LHCN-M2 (cell line): ENCODE data around the gene EME1. TPM values are rescaled to one million over a fixed set of nuclear protein-coding genes. Genes with fewer than 3 reads are reported as not detected.
"Not testable (repeated sequence)": the region's sequence is repeated elsewhere in the genome, so short reads cannot be mapped to it uniquely, and the experiment has no call there.

Experiments
- DNase-seq: peaks from one replicate; pipeline ENCODE4 v3.0.0-alpha.2; 2012; ENCODE audit warnings: low read depth
- total RNA-seq: library from RNA; depleted of rRNA; stranded (reverse); fragments of >200 nt; gene quantifications from 2 replicates; pipeline ENCODE4 v1.2.3, GENCODE V29; 2014; rRNA removed

EME1 gene
- total RNA-seq, 1 experiment from 2014 or later = 13.9 TPM

DNA sequence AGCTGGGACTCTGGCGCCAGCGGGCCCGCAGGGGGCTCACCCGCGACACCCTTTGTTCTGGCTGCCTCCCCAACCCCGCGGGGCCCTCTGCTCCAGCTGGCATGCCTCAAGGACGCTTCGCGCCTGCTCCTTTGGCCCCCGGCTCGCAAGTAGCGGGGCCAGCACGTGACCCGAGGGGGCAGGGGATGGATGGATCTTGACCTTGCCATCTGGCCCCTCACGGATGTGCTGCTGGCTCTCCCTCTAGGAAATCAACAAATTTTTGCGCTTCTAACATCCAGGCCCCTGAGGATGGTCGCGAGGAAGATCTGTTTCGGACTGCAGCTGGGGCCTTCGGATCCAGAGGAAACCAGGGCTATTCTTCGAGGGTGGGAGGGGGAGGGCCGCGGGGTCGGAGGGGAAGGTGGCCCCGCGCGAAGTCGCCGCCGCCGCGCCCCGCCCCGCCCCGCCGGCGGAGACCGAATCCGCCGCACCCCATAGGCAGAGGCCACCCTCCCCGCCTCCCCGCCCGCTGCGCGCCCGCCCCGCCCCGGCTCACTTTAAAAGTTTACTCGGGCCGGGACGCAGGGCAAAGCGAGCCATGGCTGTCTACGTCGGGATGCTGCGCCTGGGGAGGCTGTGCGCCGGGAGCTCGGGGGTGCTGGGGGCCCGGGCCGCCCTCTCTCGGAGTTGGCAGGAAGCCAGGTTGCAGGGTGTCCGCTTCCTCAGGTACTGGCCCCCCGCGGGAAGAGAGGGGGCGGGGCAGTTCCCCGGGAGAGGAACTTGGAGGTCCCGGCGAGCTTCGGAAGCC is 52.8 kb downstream of the EME1 start, which contains the start of gene ACSF2:
Gene ACSF2 (plus strand): TSS at position 537 of the 790 bp plus-strand sequence. CDS start 44 bp downstream, at position 581.
- DNase-seq = peak; percentile 43

GRCh38 chr17:50426472-50426782 is 53.4 kb downstream of the EME1 start:
- DNase-seq = no peak

GRCh38 chr17:50426814-50427787 is 54.1 kb downstream of the EME1 start:
- DNase-seq = peak; percentile 19

GRCh38 chr17:50428126-50428525 is 55.1 kb downstream of the EME1 start:
- DNase-seq = not testable (repeated sequence)

DNA sequence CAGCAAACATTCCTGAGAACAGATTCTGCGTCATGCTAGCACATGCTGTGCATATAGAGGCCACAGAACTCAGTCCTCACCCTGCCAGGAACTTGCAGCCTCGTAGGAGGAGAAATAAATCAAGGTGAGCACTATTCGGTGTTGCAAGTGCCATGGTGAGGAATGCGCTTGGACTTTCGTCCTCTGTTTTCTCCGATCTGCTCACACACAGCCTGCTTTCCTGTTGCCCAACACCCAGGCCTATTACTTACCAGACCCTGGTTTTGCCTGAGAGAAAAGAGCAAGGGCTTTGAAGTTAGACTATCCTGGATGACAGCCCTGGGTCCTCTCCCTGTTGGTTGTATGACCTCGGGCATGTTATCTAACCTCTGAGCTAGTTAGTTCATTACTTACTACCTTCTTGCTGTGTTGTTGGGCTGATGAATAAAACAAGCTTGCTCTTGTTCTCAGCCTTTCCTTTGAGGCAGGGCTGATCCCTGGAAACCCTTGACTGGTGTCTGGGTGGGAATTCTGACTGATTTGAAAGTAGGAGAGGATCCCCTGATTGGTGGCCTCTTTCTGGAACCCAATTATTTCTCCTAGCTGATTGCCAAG is 55.9 kb downstream of the EME1 start:
- no peak for DNase-seq

GRCh38 chr17:50429793-50430192 is 56.8 kb downstream of the EME1 start:
- no peak for DNase-seq

Other genes with a start within 250 kb of the EME1 start
- 1.1 and 1.6 TPM in 2 replicates for gene SAMD14, start 243.1 kb upstream of the EME1 start, total RNA-seq
- 40.6 and 42.7 TPM in 2 replicates for gene PPP1R9B, start 222.6 kb upstream of the EME1 start, total RNA-seq
- gene SGCA, start 207.2 kb upstream of the EME1 start, total RNA-seq = 200 and 207 TPM in 2 replicates
- gene COL1A1, start 171.6 kb upstream of the EME1 start, total RNA-seq = 339 and 356 TPM in 2 replicates
- gene TMEM92, start 98.8 kb upstream of the EME1 start, total RNA-seq = not detected in 2 replicates
- 41.4 and 48.9 TPM in 2 replicates for gene XYLT2, start 27.1 kb upstream of the EME1 start, total RNA-seq
- gene MRPL27, start within 50 bp of the EME1 start, total RNA-seq = 79.4 and 81.1 TPM in 2 replicates
- 165 and 189 TPM in 2 replicates for gene LRRC59, start 24.3 kb downstream of the EME1 start, total RNA-seq
- gene ACSF2, start 53.0 kb downstream of the EME1 start, total RNA-seq = 16.6 and 17.0 TPM in 2 replicates
- not detected in 2 replicates for gene CHAD, start 95.7 kb downstream of the EME1 start, total RNA-seq
- gene RSAD1, start 105.6 kb downstream of the EME1 start, total RNA-seq = 17.8 and 23.2 TPM in 2 replicates
- 0.34 and 0.83 TPM in 2 replicates for gene MYCBPAP, start 135.2 kb downstream of the EME1 start, total RNA-seq
- gene EPN3, start 159.5 kb downstream of the EME1 start, total RNA-seq = 0.11 TPM in 1 of 2 replicates, not detected in the other
- 82.7 and 84.9 TPM in 2 replicates for gene SPATA20, start 173.9 kb downstream of the EME1 start, total RNA-seq
- under 0.01 and 0.06 TPM in 2 replicates for gene CACNA1G, start 187.5 kb downstream of the EME1 start, total RNA-seq